IMR-90 (cell line): Measurements from ENCODE around the gene PDGFA. TPM values are rescaled to one million over a fixed set of nuclear protein-coding genes. Genes with fewer than 3 reads are reported as not detected.

Source experiments
- ATAC-seq: fragments of 200-7000 bp; cut with Tn5 transposase; 2 replicates; pipeline ENCODE4 v1.9.1; 2020; ENCODE audit warnings: low read depth, mild to moderate bottlenecking, moderate library complexity
- BruUV-seq: library from RNA; stranded (reverse); fragments of 400-500 nt; replicated peaks from 2 replicates; lab custom pipeline; 2021; lab: Mats Ljungman, UMichigan
- CTCF ChIA-PET: fragments of 300-600 bp; formaldehyde crosslinking; extraction: SDS; loops from one replicate; lab custom pipeline; 2021; ENCODE audit warnings: antibody characterized with exemption; lab: Yijun Ruan, JAX
- POLR2A ChIA-PET: fragments of 300-600 bp; sonication (Branson Sonifier 250); formaldehyde crosslinking; loops from one replicate; lab custom pipeline; 2022; ENCODE audit warnings: antibody characterized with exemption; ENCODE audit not compliant: unreplicated experiment; lab: Charles Lee
- DNase-seq: peaks from one replicate; pipeline ENCODE4 v3.0.0; 2013
- H2AFZ ChIP-seq: replicated peaks from 2 replicates; pipeline ENCODE3; 2013; ENCODE audit warnings: low read length, mild to moderate bottlenecking; ENCODE audit not compliant: poor library complexity
- H2AK5ac ChIP-seq: 2 replicates; pipeline ENCODE4 v1.6.1; 2013; ENCODE audit warnings: low read depth, low read length, inconsistent platforms
- H2AK9ac ChIP-seq: replicated peaks from 2 replicates; pipeline ENCODE3; 2013; ENCODE audit warnings: mild to moderate bottlenecking, low read depth, low read length, moderate library complexity; ENCODE audit not compliant: poor library complexity
- H2BK120ac ChIP-seq: 2 replicates; pipeline ENCODE4 v1.6.1; 2013; ENCODE audit warnings: low read depth, low read length, inconsistent platforms
- H2BK15ac ChIP-seq: 3 replicates; pipeline ENCODE4 v1.6.1; 2013; ENCODE audit warnings: low read depth, low read length, inconsistent platforms
- H2BK20ac ChIP-seq: 2 replicates; pipeline ENCODE4 v1.6.1; 2013; ENCODE audit warnings: low read depth, mild to moderate bottlenecking, inconsistent platforms, low read length, moderate library complexity
- H2BK5ac ChIP-seq: 2 replicates; pipeline ENCODE4 v1.6.1; 2013; ENCODE audit warnings: mild to moderate bottlenecking, low read depth, low read length, inconsistent platforms; ENCODE audit not compliant: poor library complexity, severe bottlenecking
- H3K14ac ChIP-seq: replicated peaks from 2 replicates; pipeline ENCODE4 v1.6.1; 2013; ENCODE audit warnings: low read depth, low read length, inconsistent platforms
- H3K18ac ChIP-seq: 2 replicates; pipeline ENCODE4 v1.6.1; 2013; ENCODE audit warnings: low read depth, low read length, control low read depth
- H3K23ac ChIP-seq: 2 replicates; pipeline ENCODE4 v1.6.1; 2013; ENCODE audit warnings: low read depth, low read length, inconsistent platforms
- H3K27ac ChIP-seq: 2 replicates; pipeline ENCODE4 v1.5.1; 2013; ENCODE audit warnings: mild to moderate bottlenecking, control low read depth, low read length; ENCODE audit not compliant: insufficient read depth
- H3K27me3 ChIP-seq: 2 replicates; pipeline ENCODE4 v1.6.1; 2013; ENCODE audit warnings: low read length; ENCODE audit not compliant: control insufficient read depth, insufficient read depth
- H3K36me3 ChIP-seq: 2 replicates; pipeline ENCODE4 v1.6.1; 2013; ENCODE audit warnings: low read length, mixed read lengths; ENCODE audit not compliant: control insufficient read depth, insufficient read depth
- H3K4ac ChIP-seq: 2 replicates; pipeline ENCODE4 v1.6.1; 2013; ENCODE audit warnings: low read depth, low read length, inconsistent platforms
- H3K4me1 ChIP-seq: 2 replicates; pipeline ENCODE4 v1.6.1; 2013; ENCODE audit warnings: low read length, mixed read lengths; ENCODE audit not compliant: control insufficient read depth, insufficient read depth
- H3K4me2 ChIP-seq: 2 replicates; pipeline ENCODE4 v1.6.1; 2013; ENCODE audit warnings: low read depth, mild to moderate bottlenecking, control low read depth, low read length, moderate library complexity
- H3K4me3 ChIP-seq: 2 replicates; pipeline ENCODE4 v1.5.1; 2013; ENCODE audit warnings: low read depth, mild to moderate bottlenecking, control low read depth, low read length, moderate library complexity; ENCODE audit not compliant: insufficient read depth
- H3K56ac ChIP-seq: 2 replicates; pipeline ENCODE4 v1.6.1; 2013; ENCODE audit warnings: low read length, inconsistent platforms; ENCODE audit not compliant: insufficient read depth; ENCODE audit errors: extremely low read depth
- H3K79me1 ChIP-seq, 2 experiments: 2 replicates each; pipeline ENCODE4 v1.6.1; 2013; ENCODE audit warnings: low read length in 2 of 2, inconsistent platforms in 1 of 2, low read depth in 1 of 2
- H3K9ac ChIP-seq: 2 replicates; pipeline ENCODE4 v1.6.1; 2013; ENCODE audit warnings: low read depth, low read length, control low read depth
- H3K9me1 ChIP-seq: 2 replicates; pipeline ENCODE4 v1.6.1; 2013; ENCODE audit warnings: low read length, inconsistent platforms; ENCODE audit not compliant: insufficient read depth
- H3K9me3 ChIP-seq: 2 replicates; pipeline ENCODE4 v1.6.1; 2013; ENCODE audit warnings: low read length; ENCODE audit not compliant: control insufficient read depth, insufficient read depth
- H4K20me1 ChIP-seq: 2 replicates; pipeline ENCODE4 v1.6.1; 2013; ENCODE audit warnings: low read length, inconsistent platforms; ENCODE audit not compliant: insufficient read depth
- H4K5ac ChIP-seq: 2 replicates; pipeline ENCODE4 v1.6.1; 2013; ENCODE audit warnings: mild to moderate bottlenecking, low read depth, low read length, control low read depth
- H4K8ac ChIP-seq, 2 experiments: 2 replicates each; pipeline ENCODE4 v1.6.1; 2013; ENCODE audit warnings: low read depth in 2 of 2, low read length in 2 of 2, control low read depth in 1 of 2, inconsistent platforms in 1 of 2
- H4K91ac ChIP-seq: 2 replicates; pipeline ENCODE4 v1.6.1; 2013; ENCODE audit warnings: low read depth, low read length, inconsistent platforms; ENCODE audit not compliant: insufficient read depth
- CEBPB ChIP-seq: IDR thresholded peaks from 2 replicates; pipeline ENCODE4 v1.6.1; 2012; ENCODE audit warnings: low read depth, low read length, improper control_type of control experiment
- FOS ChIP-seq: fragments of 150-350 bp; IDR thresholded peaks from 2 replicates; pipeline ENCODE4 v1.6.1; 2016; ENCODE audit warnings: low read depth, low read length
- MAZ ChIP-seq: IDR thresholded peaks from 2 replicates; pipeline ENCODE4 v1.6.1; 2012; ENCODE audit warnings: low read depth, mild to moderate bottlenecking, low read length, improper control_type of control experiment, moderate library complexity, borderline replicate concordance
- MXI1 ChIP-seq: IDR thresholded peaks from 2 replicates; pipeline ENCODE4 v1.6.1; 2012; ENCODE audit warnings: low read depth, mild to moderate bottlenecking, low read length, moderate library complexity, borderline replicate concordance
- NFE2L2 ChIP-seq: fragments of 150-350 bp; IDR thresholded peaks from 2 replicates; pipeline ENCODE4 v1.6.1; 2016; ENCODE audit warnings: low read depth, mild to moderate bottlenecking, low read length
- RFX5 ChIP-seq: IDR thresholded peaks from 2 replicates; pipeline ENCODE4 v1.8.0; 2012; ENCODE audit warnings: low read depth, mild to moderate bottlenecking, low read length, moderate library complexity
- WGBS, 2 experiments: methylation state at CpG; one replicate each; pipeline versions ENCODE4 v1.1.5 to v1.1.7; 2013; ENCODE audit warnings: missing lambda C conversion rate in 2 of 2; ENCODE audit not compliant: insufficient read length in 1 of 2; ENCODE audit errors: extremely low coverage in 2 of 2; 5-methylcytosine and 5-hydroxymethylcytosine counted together
- dilution Hi-C: fragments of 300-500 bp; cut with HindIII; formaldehyde crosslinking; loops from one replicate; pipeline ENCODE4 v1.14.3; 2018; ENCODE audit warnings: low sequenced_read_pairs; ENCODE audit not compliant: unreplicated experiment
- in situ Hi-C: fragments of 300-500 bp; cut with MboI; formaldehyde crosslinking; loops from 3 replicates; pipeline ENCODE4 v1.14.3; 2019; ENCODE audit warnings: low sequenced_read_pairs, inconsistent platforms, mixed read lengths
- intact Hi-C: fragments of 100-400 bp; cut with micrococcal nuclease; formaldehyde crosslinking; loops from 2 replicates; pipeline ENCODE4 v1.10.0; 2022
- polyA plus RNA-seq, 3 experiments: library from polyadenylated mRNA; depleted of rRNA; stranded (reverse); fragments of >200 nt; gene quantifications; 2 replicates each; pipeline ENCODE4 v1.2.3, GENCODE V29; 2012; ENCODE audit warnings: low replicate concordance in 1 of 3
- total RNA-seq: library from RNA; depleted of rRNA; stranded (reverse); fragments of >200 nt; gene quantifications from 2 replicates; pipeline ENCODE4 v1.2.3, GENCODE V29; 2012

PDGFA gene
- total and polyA plus RNA-seq, 2 of the 4 experiments (the other 2 are of a cell fraction): 3.3 to 3.8 TPM

- Histone ChIP-seq H3K4me3 (no peak overlapping the region), H2BK20ac (peak overlapping the region; percentile 20; the same call in 1 of the 2 replicates), H3K56ac (no peak overlapping the region), H2AFZ (peak overlapping the region; percentile 62), H2BK5ac (peak overlapping the region; percentile 52), H3K9ac (no peak overlapping the region), H4K20me1 (no peaks in the 10 kb centered on the region), H3K79me1 (no peaks in the 10 kb centered on the region), H2AK9ac (peak overlapping the region; percentile 76), H4K8ac (no peak overlapping the region), H2BK120ac (peak overlapping the region; percentile 50; the same call in 1 of the 2 replicates), H3K27me3 (no peaks in the 10 kb centered on the region), H3K18ac (no peak overlapping the region), H4K5ac (peak overlapping the region; percentile 45; the same call in 1 of the 2 replicates), H3K4ac (0 out of 2 replicates have a peak overlapping the region, but pooled peaks have one; percentile 36), H3K36me3 (no peaks in the 10 kb centered on the region), H3K23ac (no peak overlapping the region), H2BK15ac (no peak overlapping the region), H3K27ac (0 out of 2 replicates have a peak overlapping the region, but pooled peaks have one; percentile 8), H3K9me3 (no peaks in the 10 kb centered on the region), H3K9me1 (0 out of 2 replicates have a peak, but pooled peaks cover 5% of the 10 kb centered on the region), H2AK5ac (no peak overlapping the region), H3K4me1 (peaks cover 24% of the 10 kb centered on the region), H3K4me2 (no peak overlapping the region), H4K91ac (no peak overlapping the region; the same call in 1 of the 2 replicates), H3K14ac (no peak overlapping the region)
- POLR2A ChIA-PET: no interaction called here
- CTCF ChIA-PET: no interaction called here
- intact Hi-C loops (no loop called here), dilution Hi-C loops (no loop called here), in situ Hi-C loops (no loop called here)
- TF ChIP-seq MAZ (peak; percentile 64; the same call in 1 of the 2 replicates), NFE2L2 (no peak), FOS (0 out of 2 replicates have a peak, but pooled peaks have one; percentile 10), CEBPB (peak; percentile 65; the same call in 1 of the 2 replicates), MXI1 (no peak), RFX5 (no peak)
- BruUV-seq: no TSS peak
- ATAC-seq (no peak), DNase-seq (peak; percentile 68)
- 83% methylated on average over 1 of the region's 16 CpGs; no CpG with 5 or more reads in 1 of the 2 experiments for WGBS, 2 experiments
Observed at GRCh38 chr7:468681-469562, 50.7 kb downstream of the PDGFA start.
